Measurements from ENCODE around the gene HAGHL. TPM values are rescaled to one million over a fixed set of nuclear protein-coding genes. Genes with fewer than 3 reads are reported as not detected.

HAGHL gene
- total and polyA plus RNA-seq, 2 of the 8 experiments (the other 6 are each of a cell fraction or from before 2014, with no cell fraction given) = 26.6 to 26.9 TPM

DNA sequence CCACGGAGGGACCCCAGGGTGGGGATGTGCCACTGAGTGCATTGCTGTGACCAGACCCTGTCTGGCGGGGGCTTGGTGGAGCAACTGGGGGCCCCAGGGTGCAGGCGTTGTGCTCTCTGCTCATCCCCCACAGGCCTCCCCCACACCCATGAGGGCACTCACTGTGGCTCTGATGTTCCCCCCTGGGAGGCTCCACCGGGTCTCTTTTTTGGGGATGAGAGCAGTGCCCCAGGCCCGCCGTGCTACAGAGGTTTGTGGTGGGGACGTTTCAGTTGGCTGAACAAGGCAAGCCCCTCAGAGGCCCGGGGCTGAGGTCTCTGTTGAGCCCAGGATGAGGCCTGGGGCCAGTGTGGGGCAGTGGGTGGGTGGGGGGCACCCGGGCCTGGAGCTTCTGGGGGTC lies 3.2 kb upstream of the HAGHL start:
- no peak overlapping the region for H3K4ac ChIP-seq (replicated peaks; ENCODE audit: insufficient read length, low read depth, low read length)
- no peaks in the 10 kb centered on the region for H3K79me2 ChIP-seq (ENCODE audit: control insufficient read depth in 1 of 2, insufficient read depth in 2 of 2, low read length in 2 of 2)
- H4K91ac ChIP-seq (replicated peaks; ENCODE audit: insufficient read length, low read length) = no peak overlapping the region
- no peak overlapping the region for H3K9ac ChIP-seq (replicated peaks in 1 of 4; ENCODE audit: extremely low read depth in 1 of 4, low read depth in 3 of 4, low read length in 3 of 4)
- H3K4me3 ChIP-seq (ENCODE audit: extremely low read depth in 1 of 4, insufficient read depth in 2 of 4, low read depth in 3 of 4, low read length in 4 of 4) = no peak overlapping the region
- H4K5ac ChIP-seq (ENCODE audit: insufficient read length, low read depth, low read length) = no peak overlapping the region
- H3K56ac ChIP-seq (replicated peaks; ENCODE audit: insufficient read length, low read depth, low read length) = no peak overlapping the region
- WGBS, 2 experiments (ENCODE audit: extremely low coverage in 1 of 2, insufficient coverage in 1 of 2, insufficient read length in 1 of 2, insufficient replicate concordance in 2 of 2, low coverage in 1 of 2, low lambda C conversion rate in 2 of 2, missing lambda C conversion rate in 1 of 2) = 92% methylated on average over 8 of the region's 9 CpGs; no CpG with 5 or more reads in 1 of the 2 experiments
- POLR2A ChIA-PET (ENCODE audit: partially characterized antibody) = interaction anchor here (0.7 to 23.0 kb wide), 8 partner anchors 3 to 76 kb away, joined by 3 to 353 read pairs (median 14); partner anchors contain the start of genes ANTKMT, CCDC78, CHTF18 and CIAO3
- H2BK120ac ChIP-seq (replicated peaks; ENCODE audit: low read depth, low read length) = no peak overlapping the region
- H2BK20ac ChIP-seq (ENCODE audit: low read length) = no peak overlapping the region
- no peak overlapping the region for H3K14ac ChIP-seq (ENCODE audit: insufficient read length)
- H3K23me2 ChIP-seq (ENCODE audit: low read depth, low read length) = peaks cover 26% of the 10 kb centered on the region; the same call in 1 of the 2 replicates
- H3K18ac ChIP-seq (ENCODE audit: extremely low read depth, low read length) = no peak overlapping the region
- H2BK5ac ChIP-seq (ENCODE audit: low read depth, low read length) = no peak overlapping the region
- DNase-seq (ENCODE audit: low read depth in 1 of 2, low spot score in 2 of 2) (no peak), FAIRE-seq (no peak)
- H3K23ac ChIP-seq (ENCODE audit: insufficient read length) = no peak overlapping the region
- no peaks in the 10 kb centered on the region for H3K79me1 ChIP-seq (ENCODE audit: low read depth, low read length)
- peaks cover 0 to 22% (median 5%) of the 10 kb centered on the region in 4 experiments; a peak in 4 of 7 replicates for H3K27me3 ChIP-seq (replicated peaks in 1 of 4; ENCODE audit: control insufficient read depth in 3 of 4, extremely low read depth in 1 of 4, insufficient read depth in 3 of 4, low read length in 3 of 4)
- H4K8ac ChIP-seq (ENCODE audit: extremely low read depth, insufficient read depth, low read length) = no peak overlapping the region
- no peaks in the 10 kb centered on the region; a peak in 1 of 4 replicates for H3K9me3 ChIP-seq (ENCODE audit: insufficient read depth in 2 of 2, low read depth in 1 of 2, low read length in 1 of 2)
- no peak overlapping the region for H3K27ac ChIP-seq (ENCODE audit: low read depth, low read length)
- H2BK15ac ChIP-seq (ENCODE audit: low read length) = no peak overlapping the region
- no peak overlapping the region for H2BK12ac ChIP-seq (ENCODE audit: low read depth, low read length)
- H2AK5ac ChIP-seq (ENCODE audit: low read depth, low read length) = no peak overlapping the region
- no peak overlapping the region for H2AFZ ChIP-seq (ENCODE audit: low read length)
- H3K4me1 ChIP-seq (replicated peaks in 1 of 4; ENCODE audit: control insufficient read depth in 3 of 4, insufficient read depth in 4 of 4, low read length in 3 of 4) = peaks cover 0 to 23% (median 14%) of the 10 kb centered on the region in 4 experiments; a peak in 5 of 7 replicates
- peaks cover 4 to 19% of the 10 kb centered on the region in 2 experiments for H4K20me1 ChIP-seq (replicated peaks in 1 of 2; ENCODE audit: control insufficient read depth in 1 of 2, insufficient read depth in 2 of 2, low read length in 2 of 2)
- H3K36me3 ChIP-seq (ENCODE audit: control insufficient read depth in 2 of 4, insufficient read depth in 4 of 4, low read length in 3 of 4) = peaks cover 0 to 6% (median 0%) of the 10 kb centered on the region in 4 experiments; a peak in 1 of 8 replicates
- H3K4me2 ChIP-seq (ENCODE audit: insufficient read depth in 1 of 2, low read depth in 2 of 2, low read length in 2 of 2) = no peak overlapping the region
- CTCF ChIA-PET (ENCODE audit: partially characterized antibody) = interaction anchor here (32.4 to 35.8 kb wide), 3 partner anchors 7 to 61 kb away, joined by 424 to 977 read pairs (median 977); partner anchors contain the start of genes ANTKMT, CCDC78, CHTF18 and CIAO3
- TF ChIP-seq RFX5 (IDR thresholded peaks at IDR 0.05; ENCODE audit: borderline replicate concordance, low read depth, low read length) (no peak), NANOG (IDR thresholded peaks at IDR 0.05; ENCODE audit: insufficient read depth, low read depth, low read length, poor library complexity, severe bottlenecking) (no peak), RBBP5 (IDR thresholded peaks at IDR 0.05; ENCODE audit: borderline replicate concordance, low read depth, low read length) (no peak), SIRT6 (IDR thresholded peaks at IDR 0.05; ENCODE audit: low read length) (no peak), TBP (IDR thresholded peaks at IDR 0.05; ENCODE audit: low read depth, low read length) (no peak)

Data from H1 (cell line).